MM.1S (cell line): ENCODE data around the gene BCAR3.

Experiments
- DNase-seq: peaks from one replicate; pipeline ENCODE4 v3.0.0-alpha.2; 2015
- H2AFZ ChIP-seq: fragments of 300-600 bp; sonication (generic); 2 replicates; pipeline ENCODE4 v1.6.0; 2016; ENCODE audit warnings: antibody characterized with exemption, low read length
- H3F3A ChIP-seq: fragments of 300-600 bp; sonication (generic); 2 replicates; pipeline ENCODE4 v1.6.1; 2016; ENCODE audit warnings: mild to moderate bottlenecking, antibody characterized with exemption, low read length, moderate library complexity, mixed read lengths; ENCODE audit not compliant: insufficient read depth
- H3K27ac ChIP-seq: fragments of 300-600 bp; sonication (generic); 2 replicates; pipeline ENCODE4 v1.5.1; 2016; ENCODE audit warnings: mild to moderate bottlenecking, low read length
- H3K27me3 ChIP-seq: fragments of 300-600 bp; sonication (generic); replicated peaks from 2 replicates; pipeline ENCODE4 v1.6.0; 2016; ENCODE audit warnings: low read length; ENCODE audit not compliant: insufficient read depth
- H3K36me3 ChIP-seq: fragments of 300-600 bp; sonication (generic); replicated peaks from 2 replicates; pipeline ENCODE4 v1.6.1; 2016; ENCODE audit warnings: mild to moderate bottlenecking, low read length, mixed read lengths; ENCODE audit not compliant: insufficient read depth
- H3K4me1 ChIP-seq: fragments of 300-600 bp; sonication (generic); 2 replicates; pipeline ENCODE4 v1.6.1; 2016; ENCODE audit warnings: low read length, mixed read lengths
- H3K4me2 ChIP-seq: fragments of 300-600 bp; sonication (generic); 2 replicates; pipeline ENCODE4 v1.6.0; 2016; ENCODE audit warnings: low read depth, low read length
- H3K4me3 ChIP-seq: fragments of 300-600 bp; sonication (generic); 2 replicates; pipeline ENCODE4 v1.5.1; 2016; ENCODE audit warnings: low read length, mixed read lengths
- H3K79me2 ChIP-seq: fragments of 300-600 bp; sonication (generic); 2 replicates; pipeline ENCODE4 v1.6.1; 2016; ENCODE audit warnings: mixed run types, low read length, mixed read lengths
- H3K9ac ChIP-seq: fragments of 300-600 bp; sonication (generic); 2 replicates; pipeline ENCODE4 v1.6.1; 2016; ENCODE audit warnings: low read length, mixed read lengths
- H3K9me2 ChIP-seq: fragments of 300-600 bp; sonication (generic); replicated peaks from 2 replicates; pipeline ENCODE4 v1.6.1; 2016; ENCODE audit warnings: mild to moderate bottlenecking, low read length, mixed read lengths; ENCODE audit not compliant: insufficient read depth
- H3K9me3 ChIP-seq: fragments of 300-600 bp; sonication (generic); replicated peaks from 2 replicates; pipeline ENCODE4 v1.6.1; 2016; ENCODE audit warnings: mild to moderate bottlenecking, low read length, mixed read lengths; ENCODE audit not compliant: insufficient read depth
- H4K20me1 ChIP-seq: fragments of 300-600 bp; sonication (generic); 2 replicates; pipeline ENCODE4 v1.6.1; 2016; ENCODE audit warnings: mild to moderate bottlenecking, low read length, moderate library complexity, mixed read lengths; ENCODE audit not compliant: insufficient read depth
- EZH2 ChIP-seq: fragments of 300-600 bp; sonication (generic); optimal IDR thresholded peaks from 2 replicates; pipeline ENCODE3; 2017; ENCODE audit warnings: low read depth, mild to moderate bottlenecking, antibody characterized with exemption, low read length, mixed read lengths
- EZH2phosphoT487 ChIP-seq: fragments of 300-600 bp; sonication (generic); IDR thresholded peaks from 2 replicates; pipeline ENCODE4 v1.6.1; 2018; ENCODE audit warnings: antibody characterized with exemption, low read length
- TF ChIP-seq, protein P1 (sequence below): fragments of 300-600 bp; sonication (generic); IDR thresholded peaks from 2 replicates; pipeline ENCODE4 v1.5.1; 2016; ENCODE audit warnings: antibody characterized with exemption, low read length, mixed read lengths

Gene BCAR3

GRCh38 chr1:93687542-93687941 lies 5.9 kb upstream of the BCAR3 start:
- Histone ChIP-seq H3K4me1 (no peaks in the 10 kb centered on the region), H2AFZ (no peak overlapping the region), H3K9ac (no peak overlapping the region), H3K9me2 (no peaks in the 10 kb centered on the region), H3F3A (no peaks in the 10 kb centered on the region), H3K4me3 (no peak overlapping the region), H3K79me2 (no peaks in the 10 kb centered on the region), H3K36me3 (no peaks in the 10 kb centered on the region), H3K9me3 (no peaks in the 10 kb centered on the region), H4K20me1 (no peaks in the 10 kb centered on the region), H3K4me2 (no peak overlapping the region), H3K27me3 (no peaks in the 10 kb centered on the region), H3K27ac (no peak overlapping the region)
- no peak for TF ChIP-seq EZH2
- TF ChIP-seq EZH2phosphoT487, result no peak
- TF ChIP-seq, protein P1, sequence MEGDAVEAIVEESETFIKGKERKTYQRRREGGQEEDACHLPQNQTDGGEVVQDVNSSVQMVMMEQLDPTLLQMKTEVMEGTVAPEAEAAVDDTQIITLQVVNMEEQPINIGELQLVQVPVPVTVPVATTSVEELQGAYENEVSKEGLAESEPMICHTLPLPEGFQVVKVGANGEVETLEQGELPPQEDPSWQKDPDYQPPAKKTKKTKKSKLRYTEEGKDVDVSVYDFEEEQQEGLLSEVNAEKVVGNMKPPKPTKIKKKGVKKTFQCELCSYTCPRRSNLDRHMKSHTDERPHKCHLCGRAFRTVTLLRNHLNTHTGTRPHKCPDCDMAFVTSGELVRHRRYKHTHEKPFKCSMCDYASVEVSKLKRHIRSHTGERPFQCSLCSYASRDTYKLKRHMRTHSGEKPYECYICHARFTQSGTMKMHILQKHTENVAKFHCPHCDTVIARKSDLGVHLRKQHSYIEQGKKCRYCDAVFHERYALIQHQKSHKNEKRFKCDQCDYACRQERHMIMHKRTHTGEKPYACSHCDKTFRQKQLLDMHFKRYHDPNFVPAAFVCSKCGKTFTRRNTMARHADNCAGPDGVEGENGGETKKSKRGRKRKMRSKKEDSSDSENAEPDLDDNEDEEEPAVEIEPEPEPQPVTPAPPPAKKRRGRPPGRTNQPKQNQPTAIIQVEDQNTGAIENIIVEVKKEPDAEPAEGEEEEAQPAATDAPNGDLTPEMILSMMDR, result no peak
- DNase-seq, result no peak

DNA sequence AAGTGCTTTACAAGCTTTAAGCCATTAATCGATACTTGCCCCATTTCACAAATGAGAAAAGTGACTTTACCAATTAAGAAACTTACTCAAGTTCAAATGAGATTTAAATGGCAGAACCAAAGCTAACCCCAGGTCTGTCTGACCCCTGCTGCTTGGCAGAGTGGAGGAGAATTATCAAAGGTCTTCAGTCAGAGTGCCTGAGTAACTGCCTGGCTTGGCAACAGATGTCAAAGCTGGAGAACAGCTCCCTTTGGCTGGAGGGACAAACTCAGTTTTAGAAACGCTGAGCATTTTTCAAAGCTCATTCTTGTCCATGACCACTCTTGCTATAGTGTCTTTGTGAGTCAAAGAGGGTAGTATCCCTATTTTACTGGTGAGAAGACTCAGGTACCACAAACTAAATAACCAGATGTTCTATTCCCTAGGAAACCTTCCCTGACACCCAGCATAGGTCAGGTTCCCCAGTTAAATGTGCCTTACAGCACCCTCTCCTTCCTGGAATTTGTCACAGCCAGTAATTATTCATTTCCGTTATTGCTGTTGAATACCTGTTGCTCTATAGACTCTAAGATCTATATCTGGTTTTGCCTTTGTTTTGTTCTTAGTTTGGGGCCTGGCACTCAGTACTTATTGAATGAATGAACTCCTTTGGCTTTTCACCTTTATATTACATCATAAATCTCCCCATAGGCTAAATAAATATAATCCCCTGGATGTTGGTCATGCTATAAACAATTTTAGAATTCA lies 5.0 kb upstream of the BCAR3 start:
- Histone ChIP-seq H3K4me2 (no peak overlapping the region), H3K27ac (no peak overlapping the region), H3K36me3 (no peaks in the 10 kb centered on the region), H3K9ac (no peak overlapping the region), H2AFZ (no peak overlapping the region), H4K20me1 (no peaks in the 10 kb centered on the region), H3K9me3 (no peaks in the 10 kb centered on the region), H3K4me3 (no peak overlapping the region), H3K79me2 (no peaks in the 10 kb centered on the region), H3K9me2 (no peaks in the 10 kb centered on the region), H3K27me3 (no peaks in the 10 kb centered on the region), H3K4me1 (no peaks in the 10 kb centered on the region), H3F3A (no peaks in the 10 kb centered on the region)
- no peak for TF ChIP-seq EZH2
- TF ChIP-seq EZH2phosphoT487, result no peak
- TF ChIP-seq, protein P1, result no peak
- DNase-seq, result no peak

DNA sequence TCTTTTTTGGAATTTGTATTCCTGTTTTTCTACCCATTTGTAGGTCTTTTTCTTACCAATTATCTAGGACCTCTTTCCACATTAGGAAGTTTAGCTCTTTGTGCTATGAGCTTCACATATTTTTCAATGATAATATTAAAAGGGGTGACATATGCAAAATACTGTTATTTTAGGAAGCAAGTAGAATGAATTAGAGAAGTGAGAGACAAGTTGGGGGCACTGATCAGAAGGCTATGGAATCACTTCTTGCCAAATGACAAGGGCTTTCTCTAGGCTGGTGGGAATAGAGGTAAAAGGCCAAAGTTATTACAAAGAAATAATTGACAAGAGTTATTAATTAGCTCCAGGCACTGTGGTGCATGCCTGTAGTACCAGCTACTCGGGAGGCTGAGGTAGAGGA lies 4.3 kb upstream of the BCAR3 start:
- Histone ChIP-seq H3K27ac (no peak overlapping the region), H3K9ac (no peak overlapping the region), H3K4me1 (no peaks in the 10 kb centered on the region), H3K79me2 (no peaks in the 10 kb centered on the region), H3K4me2 (no peak overlapping the region), H3K4me3 (no peak overlapping the region), H2AFZ (no peak overlapping the region), H4K20me1 (no peaks in the 10 kb centered on the region), H3K9me2 (no peaks in the 10 kb centered on the region), H3K36me3 (no peaks in the 10 kb centered on the region), H3F3A (no peaks in the 10 kb centered on the region), H3K9me3 (no peaks in the 10 kb centered on the region), H3K27me3 (no peaks in the 10 kb centered on the region; the same call in 1 of the 2 replicates)
- TF ChIP-seq EZH2phosphoT487 (no peak), EZH2 (no peak)
- TF ChIP-seq, protein P1, result no peak
- DNase-seq, result no peak
